Breast epithelium (tissue), 4 donors: ENCODE results near the gene PRR35. TPM values are rescaled to one million over a fixed set of nuclear protein-coding genes. Genes with fewer than 3 reads are reported as not detected.

Source experiments
- DNase-seq, 2 donors: peaks; one replicate each; pipeline ENCODE4 v3.0.0-alpha.2; 2019; ENCODE audit warnings: low spot score in 2 of 2
- H3K27ac ChIP-seq, 2 donors: fragments of 200-600 bp; sonication (generic) in 1 of 2; one replicate each; pipeline ENCODE4 v1.5.1; 2016 to 2019; ENCODE audit warnings: mild to moderate bottlenecking in 1 of 2
- H3K27me3 ChIP-seq, 2 donors: fragments of 200-600 bp; sonication (generic) in 1 of 2; one replicate each; pipeline versions ENCODE4 v1.5.1 to v1.6.0; 2017 to 2019; ENCODE audit warnings: control low read depth in 1 of 2, mild to moderate bottlenecking in 1 of 2
- H3K36me3 ChIP-seq: fragments of 200-600 bp; one replicate; pipeline ENCODE4 v1.5.1; 2019
- H3K4me1 ChIP-seq, 2 donors: fragments of 200-600 bp; sonication (generic); one replicate each; pipeline ENCODE4 v1.5.1; 2016 to 2019; ENCODE audit warnings: control low read depth in 1 of 2
- H3K4me3 ChIP-seq, 3 donors: fragments of 200-600 bp; sonication (generic); 1 replicate in 2 of 3; 2 replicates in 1 of 3; pipeline ENCODE4 v1.5.1; 2016 to 2019; ENCODE audit warnings: mild to moderate bottlenecking in 3 of 3, moderate library complexity in 2 of 3
- H3K9me3 ChIP-seq, 2 donors: fragments of 200-600 bp; sonication (generic) in 1 of 2; one replicate each; pipeline ENCODE4 v1.5.1; 2016 to 2019; ENCODE audit warnings: control low read depth in 1 of 2
- CTCF ChIP-seq, 3 donors: fragments of 450-650 bp; IDR thresholded peaks; one replicate each; pipeline ENCODE4 v1.5.1; 2016 to 2017; ENCODE audit warnings: antibody characterized with exemption in 3 of 3, mild to moderate bottlenecking in 3 of 3, moderate library complexity in 3 of 3
- POLR2A ChIP-seq: fragments of 450-650 bp; IDR thresholded peaks from one replicate; pipeline ENCODE4 v1.6.1; 2016; ENCODE audit warnings: antibody characterized with exemption, mild to moderate bottlenecking, moderate library complexity
- POLR2AphosphoS5 ChIP-seq, 3 donors: sonication (generic); formaldehyde crosslinking; IDR thresholded peaks; one replicate each; pipeline ENCODE4 v1.6.1; 2017; ENCODE audit warnings: antibody characterized with exemption in 3 of 3
- intact Hi-C: fragments of 100-400 bp; cut with DNase I; formaldehyde crosslinking; loops from one replicate; pipeline ENCODE4 v1.15.1; 2023; ENCODE audit warnings: low total_unique reads
- total RNA-seq, 3 donors: library from RNA; depleted of rRNA; stranded (reverse); fragments of >200 nt; gene quantifications; one replicate each; pipeline ENCODE4 v1.1.0, GENCODE V29; 2016

PRR35 gene
- total RNA-seq, 3 donors from 2014 or later = not detected

GRCh38 chr16:559021-559380, 1.2 kb upstream of the PRR35 start:
- DNase-seq = no peak
- intact Hi-C loops = no loop called here
- H3K36me3 ChIP-seq = no peaks in the 10 kb centered on the region
- peaks cover 0 to 3% of the 10 kb centered on the region in 2 donors for H3K4me1 ChIP-seq
- no peak for TF ChIP-seq CTCF (IDR thresholded peaks at IDR 0.05)
- no peak for TF ChIP-seq POLR2A
- no peak for TF ChIP-seq POLR2AphosphoS5 (IDR thresholded peaks at IDR 0.05)
- no peak overlapping the region for H3K4me3 ChIP-seq
- no peak overlapping the region for H3K27ac ChIP-seq
- peaks cover 5 to 41% of the 10 kb centered on the region in 2 donors for H3K27me3 ChIP-seq
- no peaks in the 10 kb centered on the region for H3K9me3 ChIP-seq

- Histone ChIP-seq H3K27ac (no peak overlapping the region), H3K4me3 (peak overlapping the region in 1 of 3 donors; percentile 60), H3K4me1 (peaks cover 0 to 3% of the 10 kb centered on the region in 2 donors), H3K36me3 (no peaks in the 10 kb centered on the region), H3K9me3 (no peaks in the 10 kb centered on the region), H3K27me3 (peaks cover 5 to 41% of the 10 kb centered on the region in 2 donors)
- intact Hi-C loops = no loop called here
- DNase-seq = no peak
- TF ChIP-seq POLR2AphosphoS5 (IDR thresholded peaks at IDR 0.05) = no peak
- no peak for TF ChIP-seq CTCF (IDR thresholded peaks at IDR 0.05)
- TF ChIP-seq POLR2A = no peak
Measured at GRCh38 chr16:559411-560203, 587 bp upstream of the PRR35 start.

- peaks cover 5 to 41% of the 10 kb centered on the region in 2 donors for H3K27me3 ChIP-seq
- DNase-seq = no peak
Measured at GRCh38 chr16:560701-561412, 663 bp downstream of the PRR35 start.

GRCh38 chr16:561413-561794, 1.2 kb downstream of the PRR35 start:
- Histone ChIP-seq H3K4me3 (no peak overlapping the region), H3K9me3 (no peaks in the 10 kb centered on the region), H3K27me3 (peaks cover 5 to 41% of the 10 kb centered on the region in 2 donors), H3K36me3 (no peaks in the 10 kb centered on the region), H3K27ac (no peak overlapping the region), H3K4me1 (peaks cover 10 to 13% of the 10 kb centered on the region in 2 donors)
- TF ChIP-seq POLR2A (no peak), POLR2AphosphoS5 (IDR thresholded peaks at IDR 0.05) (no peak), CTCF (IDR thresholded peaks at IDR 0.05) (no peak)
- DNase-seq = no peak
- intact Hi-C loops = no loop called here

More at GRCh38 chr16:560701-561412, 663 bp downstream of the PRR35 start:
- TF ChIP-seq POLR2AphosphoS5 (IDR thresholded peaks at IDR 0.05) = no peak
- no peak for TF ChIP-seq CTCF (IDR thresholded peaks at IDR 0.05)
- no peak for TF ChIP-seq POLR2A
- Histone ChIP-seq H3K27ac (no peak overlapping the region), H3K36me3 (no peaks in the 10 kb centered on the region), H3K4me3 (peak overlapping the region in 2 of 3 donors; percentile 29 to 60), H3K4me1 (peaks cover 4 to 8% of the 10 kb centered on the region in 2 donors), H3K9me3 (no peaks in the 10 kb centered on the region)
- intact Hi-C loops = no loop called here
